Mesenchymal stem cell (in vitro differentiated cells and primary cell): ENCODE data around the gene GAA.

Source experiments
- DNase-seq: peaks from one replicate; pipeline ENCODE4 v3.0.0-alpha.2; 2013
- H2AFZ ChIP-seq: one replicate; pipeline ENCODE4 v1.6.1; 2013; ENCODE audit warnings: low read depth, mild to moderate bottlenecking, control low read depth, inconsistent platforms, low read length, moderate library complexity
- H2AK5ac ChIP-seq: 2 replicates; pipeline ENCODE4 v1.6.1; 2013; ENCODE audit warnings: low read length, moderate library complexity, mild to moderate bottlenecking, inconsistent platforms; ENCODE audit not compliant: severe bottlenecking
- H2BK120ac ChIP-seq: one replicate; pipeline ENCODE4 v1.6.1; 2013; ENCODE audit warnings: low read depth, mild to moderate bottlenecking, inconsistent platforms, low read length, moderate library complexity
- H2BK12ac ChIP-seq, 2 experiments: one replicate each; pipeline ENCODE4 v1.6.1; 2013; ENCODE audit warnings: inconsistent platforms in 2 of 2, low read length in 2 of 2, mild to moderate bottlenecking in 2 of 2, moderate library complexity in 2 of 2, control low read depth in 1 of 2
- H2BK15ac ChIP-seq: one replicate; pipeline ENCODE4 v1.6.1; 2013; ENCODE audit warnings: mild to moderate bottlenecking, low read depth, inconsistent platforms; ENCODE audit not compliant: poor library complexity, severe bottlenecking
- H2BK5ac ChIP-seq: 2 replicates; pipeline ENCODE4 v1.6.1; 2013; ENCODE audit warnings: low read depth, mild to moderate bottlenecking, low read length, control low read depth, inconsistent platforms; ENCODE audit not compliant: poor library complexity, severe bottlenecking
- H3K14ac ChIP-seq, 2 experiments: one replicate each; pipeline ENCODE4 v1.6.1; 2013; ENCODE audit warnings: inconsistent platforms in 2 of 2, low read length in 2 of 2, control low read depth in 1 of 2, mild to moderate bottlenecking in 1 of 2, moderate library complexity in 1 of 2
- H3K18ac ChIP-seq, 2 experiments: one replicate each; pipeline ENCODE4 v1.6.1; 2013; ENCODE audit warnings: inconsistent platforms in 2 of 2, low read length in 2 of 2, control low read depth in 1 of 2, low read depth in 1 of 2, mild to moderate bottlenecking in 1 of 2
- H3K23ac ChIP-seq, 2 experiments: one replicate each; pipeline ENCODE4 v1.6.1; 2013; ENCODE audit warnings: inconsistent platforms in 2 of 2, low read length in 2 of 2, mild to moderate bottlenecking in 2 of 2, moderate library complexity in 2 of 2, control low read depth in 1 of 2
- H3K27ac ChIP-seq: 2 replicates; pipeline ENCODE4 v1.5.1; 2013; ENCODE audit warnings: mild to moderate bottlenecking, moderate library complexity, low read length, control low read depth, inconsistent platforms; ENCODE audit not compliant: poor library complexity, severe bottlenecking
- H3K27me3 ChIP-seq, 2 experiments: 2 replicates each; pipeline versions ENCODE4 v1.6.1 to v1.7.0; 2013; ENCODE audit warnings: low read length in 2 of 2, mild to moderate bottlenecking in 2 of 2, moderate library complexity in 2 of 2, control low read depth in 1 of 2, inconsistent platforms in 1 of 2; ENCODE audit not compliant: control insufficient read depth in 1 of 2, insufficient read depth in 1 of 2
- H3K36me3 ChIP-seq, 2 experiments: 2 replicates each; pipeline versions ENCODE4 v1.6.1 to v1.7.0; 2013; ENCODE audit warnings: low read length in 2 of 2, control low read depth in 1 of 2, inconsistent platforms in 1 of 2, low read depth in 1 of 2, mild to moderate bottlenecking in 1 of 2; ENCODE audit not compliant: insufficient read depth in 2 of 2, control insufficient read depth in 1 of 2
- H3K4ac ChIP-seq, 2 experiments: one replicate each; pipeline ENCODE4 v1.6.1; 2013; ENCODE audit warnings: inconsistent platforms in 2 of 2, low read length in 2 of 2, mild to moderate bottlenecking in 2 of 2, moderate library complexity in 2 of 2, control low read depth in 1 of 2, low read depth in 1 of 2
- H3K4me1 ChIP-seq: 2 replicates; pipeline ENCODE4 v1.6.1; 2013; ENCODE audit warnings: low read depth, low read length, control low read depth; ENCODE audit not compliant: control insufficient read depth, insufficient read depth
- H3K4me2 ChIP-seq: 2 replicates; pipeline ENCODE4 v1.6.1; 2013; ENCODE audit warnings: low read length, mild to moderate bottlenecking, inconsistent platforms; ENCODE audit not compliant: poor library complexity, severe bottlenecking
- H3K4me3 ChIP-seq, 2 experiments: 2 replicates each; pipeline versions ENCODE4 v1.5.1 to v1.7.0; 2013; ENCODE audit warnings: low read length in 2 of 2, mild to moderate bottlenecking in 2 of 2, control low read depth in 1 of 2, low read depth in 1 of 2; ENCODE audit not compliant: insufficient read depth in 1 of 2
- H3K79me1 ChIP-seq: replicated peaks from 2 replicates; pipeline ENCODE4 v1.6.1; 2013; ENCODE audit warnings: mild to moderate bottlenecking, control low read depth, low read length, inconsistent platforms; ENCODE audit not compliant: poor library complexity, severe bottlenecking
- H3K9ac ChIP-seq: 2 replicates; pipeline ENCODE4 v1.7.0; 2013; ENCODE audit warnings: mild to moderate bottlenecking, low read length, moderate library complexity
- H3K9me3 ChIP-seq: 2 replicates; pipeline ENCODE4 v1.7.0; 2013; ENCODE audit warnings: mild to moderate bottlenecking, low read length; ENCODE audit not compliant: control insufficient read depth
- H4K8ac ChIP-seq: one replicate; pipeline ENCODE4 v1.6.1; 2013; ENCODE audit warnings: inconsistent platforms, mild to moderate bottlenecking, low read length, moderate library complexity
- H4K91ac ChIP-seq: one replicate; pipeline ENCODE4 v1.6.1; 2013; ENCODE audit warnings: mild to moderate bottlenecking, low read length, inconsistent platforms
- WGBS: methylation state at CpG from one replicate; pipeline ENCODE4 v1.1.7; 2013; ENCODE audit warnings: mixed read lengths; 5-methylcytosine and 5-hydroxymethylcytosine counted together

GAA gene

DNA sequence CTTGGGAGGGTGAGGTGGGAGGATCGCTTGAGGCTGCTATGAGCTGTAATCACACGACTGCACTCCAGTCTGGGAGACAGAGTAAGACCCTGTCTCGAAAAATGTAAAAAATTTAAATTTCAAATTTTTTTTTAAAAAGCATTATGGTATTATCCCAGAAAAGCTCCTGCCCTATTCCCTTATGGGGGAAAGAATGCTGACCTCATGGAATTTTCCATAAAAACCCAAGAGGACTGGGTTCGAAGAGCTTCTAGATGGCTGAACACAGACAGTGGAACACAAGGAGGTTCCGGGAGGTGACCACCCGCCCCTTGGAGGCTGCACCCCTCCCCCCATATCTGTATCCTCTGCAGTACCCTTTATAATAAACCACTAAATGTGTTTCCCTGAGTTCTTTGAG lies 41.5 kb downstream of the GAA start:
- no peaks in the 10 kb centered on the region for H3K9me3 ChIP-seq
- WGBS: 93% methylated on average over 3 of the region's 6 CpGs
- no peak overlapping the region for H4K91ac ChIP-seq
- H2BK15ac ChIP-seq: no peak overlapping the region
- H2AFZ ChIP-seq: no peak overlapping the region
- no peak overlapping the region for H3K9ac ChIP-seq
- no peak overlapping the region for H2BK120ac ChIP-seq
- H3K27ac ChIP-seq: no peak overlapping the region
- no peak overlapping the region for H2AK5ac ChIP-seq
- no peak overlapping the region for H3K4me2 ChIP-seq
- H3K79me1 ChIP-seq: peaks cover 28% of the 10 kb centered on the region
- no peak for DNase-seq
- H3K14ac ChIP-seq: no peak overlapping the region
- H3K4ac ChIP-seq: no peak overlapping the region
- H3K18ac ChIP-seq: no peak overlapping the region
- H3K4me1 ChIP-seq: peaks cover 12% of the 10 kb centered on the region
- peaks cover 46 to 62% of the 10 kb centered on the region in 2 experiments for H3K36me3 ChIP-seq
- H3K23ac ChIP-seq: no peak overlapping the region
- H2BK5ac ChIP-seq: no peak overlapping the region
- H3K27me3 ChIP-seq: no peaks in the 10 kb centered on the region
- H4K8ac ChIP-seq: no peak overlapping the region
- no peak overlapping the region for H3K4me3 ChIP-seq
- no peak overlapping the region for H2BK12ac ChIP-seq

DNA sequence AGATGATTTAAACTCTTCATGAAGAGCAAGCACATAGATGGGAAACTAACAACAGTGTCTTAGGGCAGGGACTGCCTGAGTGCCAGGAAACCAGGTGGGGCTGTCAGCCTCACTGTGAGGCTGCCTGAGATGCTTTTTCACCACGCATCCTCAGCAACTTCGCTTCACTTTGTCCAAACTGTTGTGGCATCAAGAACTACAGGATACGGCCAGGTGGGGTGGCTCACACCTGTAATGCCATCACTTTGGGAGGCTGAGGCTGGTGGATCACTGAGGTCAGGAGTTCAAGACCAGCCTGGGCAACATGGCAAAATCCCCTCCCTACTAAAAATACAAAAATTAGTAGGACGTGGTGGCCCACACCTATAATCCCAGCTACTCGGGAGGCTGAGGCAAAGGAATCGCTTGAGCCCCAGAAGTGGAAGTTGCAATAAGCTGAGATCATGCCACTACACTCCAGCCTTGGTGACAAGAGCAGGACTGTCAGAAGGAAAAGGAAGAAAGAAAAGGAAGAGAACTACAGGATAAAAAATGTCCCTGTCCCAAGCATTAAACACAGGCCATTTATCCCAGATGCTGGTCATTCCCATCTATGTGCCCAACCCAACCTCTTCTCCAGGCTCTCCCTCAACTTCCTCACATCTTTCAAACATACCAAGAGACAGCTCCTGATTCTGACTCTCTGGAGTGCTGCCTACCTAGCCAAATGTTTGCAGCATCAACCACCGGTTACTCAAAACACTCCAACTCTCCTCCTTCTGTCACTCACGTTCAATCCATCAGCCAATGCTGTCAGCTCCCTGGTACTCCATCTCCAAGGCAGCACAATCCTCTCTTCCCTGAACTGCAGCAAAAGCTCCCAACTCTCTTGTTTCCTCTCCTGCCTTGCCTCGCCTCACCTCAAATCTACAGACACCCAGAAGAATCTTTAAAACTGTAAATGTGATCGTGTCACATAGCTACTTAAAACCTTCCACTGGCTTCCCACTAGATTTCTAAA lies 44.0 kb downstream of the GAA start:
- no peak overlapping the region for H3K18ac ChIP-seq
- 73% methylated on average over 10 of the region's 10 CpGs for WGBS

DNA sequence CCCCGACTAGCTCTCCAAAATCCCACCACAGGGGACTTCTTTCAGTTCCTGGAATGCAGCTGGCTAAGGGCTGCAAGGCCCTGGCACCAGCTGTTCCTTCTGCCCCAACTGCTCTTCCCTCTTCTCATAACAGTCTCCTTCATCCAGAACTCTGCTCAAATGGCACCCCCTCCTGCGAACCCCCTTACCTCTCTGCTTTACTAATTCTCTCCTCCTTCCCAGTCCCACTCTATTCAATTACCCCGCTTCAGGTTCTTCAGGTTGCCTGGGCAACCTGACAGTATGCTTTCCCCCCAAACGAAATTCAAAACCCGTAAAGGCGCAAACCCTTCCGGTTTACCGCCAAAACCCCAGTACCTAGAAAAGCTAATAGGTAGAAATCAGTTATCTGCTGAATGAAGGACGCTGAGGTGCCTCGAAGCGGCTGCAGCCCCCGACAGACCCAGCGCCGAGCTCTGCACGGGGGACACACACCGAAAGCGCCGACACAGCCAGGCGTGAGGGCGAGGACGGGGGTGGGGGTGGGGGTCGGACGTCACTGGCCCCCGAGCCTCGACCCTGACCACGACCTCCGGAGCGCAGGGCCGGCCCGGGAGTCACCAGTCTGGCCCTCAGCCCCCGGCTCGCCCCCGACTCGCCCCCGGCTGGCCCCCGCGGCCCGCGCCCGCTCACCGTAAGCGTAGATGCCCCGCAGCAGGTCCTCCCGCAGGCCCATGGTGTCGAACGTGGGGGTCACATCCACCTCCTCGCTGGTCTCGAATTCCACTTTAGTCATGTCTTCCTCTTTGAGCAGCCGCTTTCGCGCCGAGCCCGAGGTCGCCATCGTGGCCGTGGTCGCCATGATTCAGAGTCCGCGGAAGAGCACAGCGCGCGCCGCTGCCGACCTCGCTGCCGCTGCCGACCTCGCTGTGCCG lies 45.0 kb downstream of the GAA start:
- Histone ChIP-seq H2AK5ac (no peak overlapping the region), H3K4me1 (peaks cover 18% of the 10 kb centered on the region), H2AFZ (peak overlapping the region; percentile 67), H3K27me3 (no peaks in the 10 kb centered on the region), H3K9ac (peak overlapping the region; percentile 92), H3K4me3 (peak overlapping the region; percentile 93 to 98), H3K14ac (peak overlapping the region; percentile 74 to 99), H3K36me3 (peaks cover 27 to 29% of the 10 kb centered on the region in 2 experiments), H4K8ac (peak overlapping the region; percentile 64), H2BK15ac (peak overlapping the region; percentile 98), H2BK12ac (peak overlapping the region in 1 of 2 experiments; percentile 57), H3K9me3 (no peaks in the 10 kb centered on the region), H3K27ac (no peak overlapping the region), H4K91ac (peak overlapping the region; percentile 83), H3K79me1 (peaks cover 26% of the 10 kb centered on the region), H3K18ac (peak overlapping the region; percentile 92 to 96), H3K4me2 (peak overlapping the region; percentile 92), H2BK5ac (no peak overlapping the region), H2BK120ac (no peak overlapping the region), H3K4ac (peak overlapping the region in 1 of 2 experiments; percentile 74), H3K23ac (peak overlapping the region; percentile 96 to 97)
- under 1% methylated on average over 65 of the region's 69 CpGs for WGBS
- DNase-seq: peak; percentile 45

More for the DNA sequence above, 44.0 kb downstream of the GAA start:
- Histone ChIP-seq H2BK12ac (peak overlapping the region; percentile 23 to 39), H2BK15ac (peak overlapping the region; percentile 28), H2BK120ac (no peak overlapping the region), H3K27ac (no peak overlapping the region), H2AK5ac (no peak overlapping the region), H3K14ac (peak overlapping the region in 1 of 2 experiments; percentile 62), H4K8ac (no peak overlapping the region), H3K9me3 (no peaks in the 10 kb centered on the region), H3K4me1 (peaks cover 16% of the 10 kb centered on the region), H3K4me3 (peak overlapping the region in 1 of 2 experiments; percentile 93), H3K4me2 (peak overlapping the region; percentile 92), H2AFZ (no peak overlapping the region), H3K23ac (peak overlapping the region in 1 of 2 experiments; percentile 94), H3K36me3 (peaks cover 27 to 38% of the 10 kb centered on the region in 2 experiments), H3K27me3 (no peaks in the 10 kb centered on the region), H4K91ac (peak overlapping the region; percentile 68), H2BK5ac (no peak overlapping the region), H3K4ac (no peak overlapping the region), H3K79me1 (peaks cover 26% of the 10 kb centered on the region), H3K9ac (peak overlapping the region; percentile 92)
- no peak for DNase-seq
